Kidney (tissue), 14 donors: ENCODE results near the gene C19orf12. TPM values are rescaled to one million over a fixed set of nuclear protein-coding genes. Genes with fewer than 3 reads are reported as not detected.

ENCODE experiments used
- DNase-seq, 5 donors: peaks; one replicate each; pipeline ENCODE4 v3.0.0-alpha.2; 2013 to 2020
- FAIRE-seq: peaks from 2 replicates; lab custom pipeline; 2012; peaks lifted over from hg19 to GRCh38; lab: Jason Lieb, UNC
- H3K27ac ChIP-seq, 2 donors: one replicate each; pipeline ENCODE4 v1.7.0; 2013; ENCODE audit warnings: low read depth in 2 of 2, low read length in 2 of 2, inconsistent platforms in 1 of 2
- H3K27me3 ChIP-seq: one replicate; pipeline ENCODE4 v1.7.1; 2013; ENCODE audit warnings: low read length, inconsistent platforms; ENCODE audit not compliant: control insufficient read depth, insufficient read depth
- H3K36me3 ChIP-seq, 3 donors: one replicate each; pipeline versions ENCODE4 v1.7.0 to v1.7.1; 2013; ENCODE audit warnings: low read length in 3 of 3, control low read depth in 1 of 3, inconsistent platforms in 1 of 3; ENCODE audit not compliant: insufficient read depth in 3 of 3, control insufficient read depth in 2 of 3
- H3K4me1 ChIP-seq, 3 donors: one replicate each; pipeline versions ENCODE4 v1.7.0 to v1.7.1; 2013; ENCODE audit warnings: low read length in 3 of 3, inconsistent platforms in 1 of 3, low read depth in 1 of 3; ENCODE audit not compliant: control insufficient read depth in 2 of 3, insufficient read depth in 2 of 3
- H3K4me3 ChIP-seq, 3 donors: one replicate each; pipeline versions ENCODE4 v1.7.0 to v1.8.1; 2013; ENCODE audit warnings: low read length in 3 of 3, control low read depth in 1 of 3, inconsistent platforms in 1 of 3
- H3K9ac ChIP-seq, 3 donors: one replicate each; pipeline versions ENCODE4 v1.7.0 to v1.7.1; 2013; ENCODE audit warnings: low read length in 3 of 3, control low read depth in 1 of 3, inconsistent platforms in 1 of 3
- H3K9me3 ChIP-seq, 3 donors: one replicate each; pipeline versions ENCODE4 v1.7.0 to v1.7.1; 2013; ENCODE audit warnings: low read length in 3 of 3, control low read depth in 1 of 3, inconsistent platforms in 1 of 3; ENCODE audit not compliant: control insufficient read depth in 2 of 3, insufficient read depth in 1 of 3
- CTCF ChIP-seq: IDR thresholded peaks from 3 replicates; pipeline ENCODE4 v1.5.1; 2012; ENCODE audit warnings: mild to moderate bottlenecking, moderate library complexity, borderline replicate concordance; ENCODE audit not compliant: insufficient read depth; ENCODE audit errors: extremely low read depth
- intact Hi-C: fragments of 100-400 bp; cut with DNase I; formaldehyde crosslinking; loops from one replicate; pipeline ENCODE4 v1.11.1; 2022
- polyA plus RNA-seq: library from polyadenylated mRNA; stranded (reverse); fragments of 350-450 nt; fragmentation: Illumina TruSeq; extraction: RNeasy Lipid Tissue Mini Kit (QIAGEN cat#74804); gene quantifications from one replicate; pipeline ENCODE4 v1.2.3, GENCODE V29; 2014; ENCODE audit warnings: low read depth, low replicate concordance; ENCODE audit not compliant: insufficient read depth
- total RNA-seq: library from RNA; stranded (reverse); fragmentation: NEBNext Ultra II Directional; extraction: Animal tissue kit (Norgen Biotek cat#: 25700); gene quantifications from one replicate; pipeline ENCODE4 v1.2.1, GENCODE V29; 2021
- donor health status: control.
- donor health status: control.
- donor health status: control.
- donor health status: control.
- donor health status: control.
- donor health status: DM: yes; HTN: yes; CAD: no.
- donor health status: Normal renal cell carcinoma (clear cell type).

Gene C19orf12
- total and polyA plus RNA-seq, 2 donors from 2014 or later, result 21.2 to 27.1 TPM

- Histone ChIP-seq H3K27me3 (no peaks in the 10 kb centered on the region), H3K9ac (no peak overlapping the region), H3K4me3 (peak overlapping the region in 2 of 3 donors; percentile 32 to 71), H3K36me3 (peaks cover 0 to 8% (median 4%) of the 10 kb centered on the region in 3 donors), H3K9me3 (no peaks in the 10 kb centered on the region), H3K27ac (no peak overlapping the region), H3K4me1 (peaks cover 0 to 5% (median 3%) of the 10 kb centered on the region in 3 donors)
- FAIRE-seq (no peak), DNase-seq (peak in 1 of 5 donors; percentile 27)
- TF ChIP-seq CTCF, result no peak
- intact Hi-C loops, result no loop called here
Measured at GRCh38 chr19:29704562-29705558, 10.2 kb downstream of the C19orf12 start.

GRCh38 chr19:29702963-29703320, 12.1 kb downstream of the C19orf12 start:
- H3K27me3 ChIP-seq, result no peaks in the 10 kb centered on the region
- no peak overlapping the region for H3K27ac ChIP-seq
- no peak overlapping the region for H3K4me3 ChIP-seq
- peaks cover 0 to 8% (median 4%) of the 10 kb centered on the region in 3 donors for H3K36me3 ChIP-seq
- FAIRE-seq, result no peak
- TF ChIP-seq CTCF, result no peak
- peaks cover 0 to 2% (median 0%) of the 10 kb centered on the region in 3 donors for H3K4me1 ChIP-seq
- no peaks in the 10 kb centered on the region for H3K9me3 ChIP-seq
- no peak overlapping the region for H3K9ac ChIP-seq
- DNase-seq, result no peak
- intact Hi-C loops, result no loop called here

DNA sequence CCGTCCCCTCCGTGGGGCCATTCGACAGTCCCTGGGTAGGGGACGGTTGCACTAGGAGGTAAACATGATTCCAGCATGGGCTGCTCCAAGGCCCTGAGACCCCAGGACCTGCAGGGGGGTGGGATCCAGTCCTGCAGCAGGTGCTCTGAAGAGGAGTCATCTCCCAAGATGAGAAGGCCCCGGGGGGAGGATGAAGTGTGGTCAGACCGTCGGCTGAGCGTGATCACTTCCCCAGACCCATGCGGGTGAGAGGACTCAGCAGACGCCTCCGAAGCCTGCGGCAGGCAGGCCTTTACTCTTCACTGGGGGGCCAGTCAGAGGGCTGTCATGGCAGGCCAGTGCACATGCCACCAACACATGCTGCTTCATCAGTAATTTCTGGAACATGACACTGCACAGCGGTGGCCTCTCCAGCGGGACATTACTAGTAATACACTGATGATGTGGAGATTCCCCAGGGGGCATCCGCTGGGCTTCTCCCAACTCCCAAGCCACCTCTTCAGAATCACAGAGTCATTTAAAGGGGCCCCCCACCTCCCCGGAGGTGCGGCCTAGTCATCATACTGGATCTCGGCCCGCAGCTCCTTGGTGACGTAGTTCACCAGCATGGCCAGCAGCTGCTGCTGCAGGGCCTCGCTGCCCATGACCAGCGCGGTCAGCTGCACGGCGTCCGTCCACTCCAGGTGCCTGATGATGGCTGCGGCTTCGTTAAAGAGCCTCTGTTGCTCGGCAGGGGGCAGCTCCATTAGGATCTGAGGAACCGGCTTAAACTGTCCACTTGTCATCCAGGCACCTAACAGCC, 12.7 kb downstream of the C19orf12 start:
- Histone ChIP-seq H3K27me3 (no peaks in the 10 kb centered on the region), H3K4me3 (no peak overlapping the region), H3K27ac (no peak overlapping the region), H3K4me1 (peaks cover 0 to 2% (median 0%) of the 10 kb centered on the region in 3 donors), H3K36me3 (peaks cover 0 to 8% (median 3%) of the 10 kb centered on the region in 3 donors), H3K9me3 (no peaks in the 10 kb centered on the region), H3K9ac (no peak overlapping the region)
- FAIRE-seq (no peak), DNase-seq (peak in 1 of 5 donors; percentile 44)
- no peak for TF ChIP-seq CTCF
- intact Hi-C loops, result no loop called here
